Activated CD8-positive, alpha-beta memory T cell treated with anti-CD3 and anti-CD28 coated beads, Interleukin-2, amount 50 U/mL, for 4 hours (primary cell): ENCODE data around the gene FCN1.
"Not testable (repeated sequence)": the region's sequence is repeated elsewhere in the genome, so short reads cannot be mapped to it uniquely, and the experiment has no call there.

Experiments
- DNase-seq: peaks from one replicate; pipeline ENCODE4 v3.0.0-alpha.2; 2020

Gene FCN1

DNA sequence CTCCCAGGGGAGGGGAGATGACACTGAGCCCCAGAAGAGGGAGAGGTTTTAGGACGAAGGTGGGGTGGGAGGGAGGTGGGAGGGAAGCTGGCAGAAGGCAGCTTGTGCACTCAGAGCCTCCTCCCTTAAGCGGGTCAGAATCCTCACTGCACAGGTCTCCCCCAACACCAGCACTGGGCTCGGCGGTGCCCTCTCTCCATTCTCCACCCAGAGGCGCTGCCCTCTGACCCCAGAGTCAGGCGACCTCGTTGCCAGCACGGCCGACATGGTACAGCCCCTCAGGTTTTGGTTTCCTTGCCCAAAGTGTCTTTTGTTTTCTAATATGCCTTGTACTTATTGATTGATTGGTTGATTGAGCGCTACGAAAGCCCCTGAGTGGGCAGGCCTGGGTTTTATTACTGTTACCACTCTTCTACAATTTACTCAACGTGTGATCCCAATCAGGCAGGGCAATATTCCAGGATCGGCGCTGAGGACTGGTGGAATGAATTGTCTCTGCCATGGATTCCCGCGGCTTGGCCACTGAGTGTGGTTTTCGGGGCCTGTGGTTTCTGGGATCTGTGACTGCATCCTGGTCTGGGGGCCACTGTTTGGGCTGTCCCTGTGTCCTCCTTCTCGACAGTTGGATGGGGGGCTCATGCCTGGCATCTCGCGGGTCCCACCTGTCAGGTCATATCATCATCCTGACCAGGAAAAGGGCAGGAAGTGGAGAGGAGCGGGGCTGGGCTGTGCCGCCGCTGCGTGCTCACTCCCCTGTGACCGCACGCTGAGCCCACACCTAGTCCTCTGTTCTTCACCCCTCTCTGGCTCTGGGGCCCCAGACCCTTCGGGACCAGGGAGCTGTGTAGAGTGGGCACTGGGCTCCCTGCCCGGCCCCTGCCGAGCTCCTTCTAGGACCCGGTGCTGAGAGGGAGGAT lies 46.7 kb downstream of the FCN1 start:
- DNase-seq = no peak

DNA sequence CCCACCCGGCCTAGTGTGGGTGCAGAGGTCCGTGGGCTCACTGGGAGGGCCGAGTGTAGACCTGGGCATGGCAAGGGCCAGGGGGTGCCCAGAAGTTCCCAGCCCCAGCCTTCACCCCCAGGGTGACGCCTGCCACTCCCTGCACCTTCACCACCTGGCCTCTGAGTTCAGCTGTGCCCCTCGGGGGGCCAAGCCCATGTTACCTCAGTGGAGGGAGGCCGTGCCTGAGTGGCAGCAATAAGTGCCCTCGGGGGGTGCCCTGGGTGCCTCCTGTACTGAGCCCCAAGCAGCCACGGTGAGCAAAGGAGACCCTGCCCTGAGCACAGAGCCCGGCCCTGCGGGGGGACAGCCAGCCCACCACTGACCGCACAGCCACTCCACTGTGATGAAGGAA lies 47.4 kb downstream of the FCN1 start:
- DNase-seq = no peak

DNA sequence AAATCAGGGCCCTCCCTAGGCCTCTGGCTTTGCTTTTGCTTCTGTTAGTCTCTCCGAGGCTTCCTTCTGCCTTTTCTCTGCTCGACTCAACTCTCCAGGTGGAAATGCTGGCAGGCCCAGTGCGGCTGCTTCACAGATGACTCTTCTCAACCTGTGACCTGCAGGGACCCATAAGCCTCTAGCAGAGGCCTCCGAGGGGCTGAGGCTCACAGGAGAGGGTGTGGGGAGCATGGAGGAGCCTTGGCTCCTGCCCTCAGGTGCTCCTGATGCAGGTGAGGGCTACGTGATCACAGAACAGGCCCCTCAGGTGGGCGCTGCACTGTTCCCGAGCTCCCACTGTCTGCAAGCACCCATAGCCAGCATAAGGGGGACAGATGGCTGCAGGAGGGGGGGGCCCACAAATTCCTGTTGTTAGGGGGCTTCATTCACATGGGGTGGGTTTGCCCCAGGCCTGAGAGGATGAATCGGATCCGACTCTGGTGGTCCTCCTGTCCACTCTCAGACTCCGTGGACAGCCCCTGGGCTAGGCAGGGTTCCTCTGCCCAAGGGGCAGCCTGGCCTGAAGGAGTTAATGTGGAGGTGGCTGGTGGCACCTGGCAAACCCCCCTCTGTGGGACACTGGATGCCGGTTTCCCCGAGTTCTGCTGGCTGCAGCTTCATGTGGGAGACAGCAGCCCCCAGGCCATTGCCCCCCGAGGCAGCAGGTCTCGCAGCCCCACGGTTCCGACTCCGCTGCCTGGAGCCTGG lies 48.0 kb downstream of the FCN1 start:
- no peak for DNase-seq

DNA sequence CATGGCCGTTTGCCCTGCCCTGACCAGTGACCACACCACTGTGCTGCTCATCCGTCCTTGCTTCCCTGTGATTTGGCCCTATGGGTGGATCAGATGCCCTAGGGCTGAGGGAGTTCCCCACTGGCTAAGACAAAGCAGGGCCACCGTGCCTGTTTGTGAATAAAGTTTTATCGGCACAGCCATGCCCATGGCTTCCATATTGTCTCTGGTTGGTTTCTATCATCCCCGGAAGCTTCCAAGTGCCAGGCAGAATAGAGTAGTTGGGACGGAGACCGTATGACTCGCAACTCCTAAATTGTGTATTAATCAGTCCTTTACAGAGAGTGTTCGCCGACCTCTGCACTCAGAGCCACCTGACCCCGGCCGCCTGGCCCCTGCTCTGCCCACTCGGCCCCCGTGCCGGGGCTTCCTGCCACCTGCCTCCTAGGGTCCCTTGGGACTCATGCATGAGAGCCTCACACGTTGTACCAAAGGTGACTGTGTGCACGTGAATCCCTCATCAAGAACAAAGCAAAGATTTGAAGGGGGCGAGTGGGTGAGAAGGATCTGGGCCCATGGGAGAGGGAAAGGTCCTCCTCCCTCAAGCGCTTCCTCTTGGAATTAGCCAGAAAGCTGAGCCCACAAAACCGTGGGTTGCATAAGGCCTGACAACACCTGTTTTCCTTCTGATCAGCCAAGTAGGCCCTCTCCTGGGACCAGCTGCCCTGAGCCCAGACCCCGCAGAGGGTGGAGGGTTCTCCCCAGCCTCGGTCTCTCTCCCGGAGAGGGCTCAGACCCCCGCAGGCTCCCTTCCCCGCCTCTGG lies 48.8 kb downstream of the FCN1 start:
- DNase-seq = peak; percentile 7

DNA sequence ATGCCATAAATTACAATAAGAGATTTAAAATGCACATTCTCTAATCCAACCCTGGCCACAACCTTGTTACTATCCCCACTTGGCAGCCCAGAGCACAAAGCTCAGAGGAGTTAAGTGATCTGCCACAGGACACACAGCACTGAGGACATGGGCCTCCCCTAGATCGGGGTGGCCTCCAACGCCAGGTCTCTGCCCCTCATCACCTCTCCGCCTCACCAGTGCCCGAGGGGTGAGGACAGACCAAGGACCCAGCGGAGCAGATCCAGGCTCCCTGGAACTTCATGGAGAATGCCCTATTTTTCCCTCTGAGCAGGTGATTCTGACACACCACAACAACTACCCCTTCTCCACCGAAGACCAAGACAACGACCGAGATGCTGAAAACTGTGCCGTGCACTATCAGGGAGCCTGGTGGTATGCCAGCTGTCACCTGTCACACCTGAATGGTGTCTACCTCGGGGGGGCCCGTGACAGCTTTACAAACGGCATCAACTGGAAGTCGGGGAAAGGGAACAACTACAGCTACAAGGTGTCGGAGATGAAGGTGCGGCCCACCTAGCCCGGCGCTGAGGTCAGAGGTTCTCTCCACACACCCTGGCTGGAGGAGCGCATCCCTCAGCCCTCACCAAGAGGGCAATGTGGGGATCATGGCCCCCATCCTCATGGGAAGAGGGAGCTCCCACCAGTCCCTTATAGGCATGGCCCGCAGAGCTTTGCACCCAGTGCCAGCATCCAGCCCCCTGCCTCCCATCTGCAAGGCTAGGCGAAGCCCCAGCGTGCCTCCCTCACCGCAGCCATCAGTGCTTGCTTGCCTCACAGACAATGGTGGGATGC lies 49.6 kb downstream of the FCN1 start:
- peak; percentile 3 for DNase-seq

DNA sequence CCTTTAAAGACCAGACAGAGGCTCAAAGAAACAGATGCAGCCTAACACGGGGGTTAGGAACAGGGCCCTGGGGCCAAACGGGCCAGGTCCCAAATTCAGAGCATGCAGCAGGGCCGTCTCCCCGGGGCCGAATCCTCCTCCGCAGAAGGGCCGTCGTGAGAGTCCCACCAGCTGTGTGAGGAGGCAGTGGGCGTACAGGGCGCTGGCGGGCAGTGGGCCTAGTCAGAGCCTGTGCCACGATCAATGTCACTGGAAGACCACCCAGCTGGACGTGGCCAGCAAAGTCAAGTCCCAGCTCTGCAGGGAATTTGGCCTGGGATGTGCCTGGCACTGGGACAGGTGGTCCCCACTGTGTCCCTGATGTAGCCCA lies 52.9 kb downstream of the FCN1 start:
- peak; percentile 10 for DNase-seq

DNA sequence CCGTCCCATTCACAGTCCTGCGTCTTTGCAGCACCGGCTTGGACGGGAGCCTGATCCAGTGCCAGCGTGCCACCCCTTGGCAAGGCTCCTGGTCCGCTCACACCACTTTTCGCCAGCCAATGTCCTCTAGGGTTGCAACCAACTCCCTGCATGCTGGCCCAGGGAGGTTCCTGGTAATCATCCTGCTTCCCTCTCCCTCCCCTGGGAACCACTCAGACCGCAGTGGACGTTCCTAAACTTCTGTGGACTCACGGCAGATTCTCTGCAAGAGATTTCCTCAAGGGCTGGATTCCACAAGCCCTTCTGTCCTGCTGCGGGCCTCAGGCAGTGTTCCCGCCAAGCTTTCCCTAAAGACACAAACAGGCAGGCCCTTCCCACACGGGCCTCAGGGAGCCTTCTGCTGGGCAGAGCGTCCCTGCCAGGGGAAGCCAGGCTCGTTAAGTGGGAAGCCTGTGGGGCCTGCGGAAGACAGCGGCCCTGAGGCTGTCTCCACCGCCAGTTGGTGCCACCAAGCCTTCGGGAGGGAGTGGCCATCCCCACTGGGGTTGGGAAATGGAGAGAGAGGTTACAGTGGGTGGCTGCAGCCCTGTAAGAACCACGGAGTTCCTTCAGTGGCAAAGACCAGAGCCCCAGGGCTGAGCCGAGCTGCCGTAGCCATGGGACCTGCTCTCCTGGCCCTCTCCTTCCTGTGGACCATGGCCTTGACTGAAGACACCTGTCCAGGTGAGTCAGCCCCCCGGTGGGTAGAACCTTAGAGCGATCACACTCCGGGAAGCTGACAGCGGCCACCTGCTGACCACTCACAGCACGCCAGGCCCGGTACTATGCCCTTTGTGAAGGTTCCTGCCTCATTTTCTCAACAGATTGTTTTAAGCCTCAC lies 53.5 kb downstream of the FCN1 start:
- peak; percentile 10 for DNase-seq

DNA sequence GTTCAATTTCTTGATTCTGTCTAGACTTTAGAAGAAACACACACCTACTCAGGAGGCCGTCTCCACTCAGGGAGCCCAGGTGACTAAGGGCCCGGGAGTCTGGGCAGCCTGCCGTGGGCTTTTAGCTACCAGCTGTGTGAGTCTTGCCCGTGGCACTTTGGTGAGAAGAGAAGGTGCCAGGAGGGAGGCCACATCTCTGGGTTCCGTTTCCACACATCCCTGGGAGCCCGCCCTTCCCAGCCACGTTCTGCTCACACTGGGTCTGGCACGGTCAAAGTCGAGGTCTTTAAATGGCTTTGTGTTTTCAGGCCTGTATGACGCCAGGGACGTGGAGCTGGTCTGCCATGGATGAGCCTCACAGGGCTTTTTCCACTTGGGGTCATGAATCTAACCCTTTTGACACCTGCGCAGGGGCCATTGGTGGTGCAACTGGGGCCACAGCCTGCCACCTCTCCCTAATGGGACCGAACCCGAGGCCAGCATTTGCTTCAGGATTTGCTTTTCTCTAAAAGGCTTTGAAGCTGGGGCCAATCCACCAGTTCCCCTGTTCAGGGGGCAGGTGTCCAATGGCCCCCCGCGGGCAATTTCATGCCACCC lies 54.3 kb downstream of the FCN1 start:
- peak; percentile 6 for DNase-seq

DNA sequence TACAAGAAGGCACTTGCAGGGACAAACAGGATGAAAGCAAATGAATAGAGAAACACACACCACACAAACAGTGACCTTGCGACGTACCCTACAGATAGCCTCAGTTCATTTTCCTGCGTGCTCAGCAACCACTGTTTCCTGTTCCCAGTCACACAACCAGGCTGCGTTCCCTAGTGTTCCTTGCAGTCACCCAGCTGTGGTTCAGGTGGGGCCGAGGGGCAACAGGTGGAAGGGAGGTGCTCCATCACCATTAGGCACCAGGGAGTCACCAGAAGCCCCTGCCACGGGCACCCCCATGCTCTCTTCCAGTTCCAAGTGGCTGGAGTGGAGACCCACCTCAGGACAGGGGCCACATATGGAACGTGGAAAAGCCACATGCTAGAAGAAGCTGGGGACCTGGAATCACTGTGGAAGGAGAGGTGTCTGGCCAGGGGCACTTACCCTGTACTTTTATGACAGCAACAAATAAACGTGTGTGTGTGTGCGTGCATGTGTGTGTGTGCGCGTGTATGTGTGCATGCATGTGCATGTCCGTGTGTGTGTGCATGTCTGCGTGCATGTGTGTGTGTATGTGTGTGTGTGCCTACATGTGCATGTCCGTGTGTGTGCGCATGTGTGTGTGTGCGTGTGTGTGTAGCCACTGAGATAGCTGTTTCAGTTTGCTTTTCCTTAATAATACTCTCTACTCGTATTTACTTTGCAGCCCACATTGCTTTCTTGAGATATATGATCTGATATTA lies 55.9 kb downstream of the FCN1 start:
- DNase-seq = peak; percentile 6

DNA sequence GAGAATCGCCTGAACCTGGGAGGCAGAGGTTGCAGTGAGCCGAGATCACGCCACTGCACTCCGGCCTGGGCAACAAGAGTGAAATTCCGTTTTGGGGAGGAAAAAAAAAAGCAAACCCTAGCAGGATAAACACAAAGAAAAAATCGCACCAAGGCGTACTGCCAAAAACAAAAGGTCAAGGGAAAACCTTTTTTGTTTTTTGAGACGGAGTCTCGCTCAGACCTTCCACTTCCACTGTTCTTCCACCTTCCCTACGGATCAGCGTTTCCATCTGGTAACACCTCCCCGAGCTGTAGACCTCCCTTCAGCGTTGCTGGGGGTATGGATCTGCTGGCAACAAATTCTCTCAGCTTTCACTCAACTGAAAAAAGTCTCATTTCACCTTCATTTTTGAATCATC lies 57.2 kb downstream of the FCN1 start:
- no peak for DNase-seq

DNA sequence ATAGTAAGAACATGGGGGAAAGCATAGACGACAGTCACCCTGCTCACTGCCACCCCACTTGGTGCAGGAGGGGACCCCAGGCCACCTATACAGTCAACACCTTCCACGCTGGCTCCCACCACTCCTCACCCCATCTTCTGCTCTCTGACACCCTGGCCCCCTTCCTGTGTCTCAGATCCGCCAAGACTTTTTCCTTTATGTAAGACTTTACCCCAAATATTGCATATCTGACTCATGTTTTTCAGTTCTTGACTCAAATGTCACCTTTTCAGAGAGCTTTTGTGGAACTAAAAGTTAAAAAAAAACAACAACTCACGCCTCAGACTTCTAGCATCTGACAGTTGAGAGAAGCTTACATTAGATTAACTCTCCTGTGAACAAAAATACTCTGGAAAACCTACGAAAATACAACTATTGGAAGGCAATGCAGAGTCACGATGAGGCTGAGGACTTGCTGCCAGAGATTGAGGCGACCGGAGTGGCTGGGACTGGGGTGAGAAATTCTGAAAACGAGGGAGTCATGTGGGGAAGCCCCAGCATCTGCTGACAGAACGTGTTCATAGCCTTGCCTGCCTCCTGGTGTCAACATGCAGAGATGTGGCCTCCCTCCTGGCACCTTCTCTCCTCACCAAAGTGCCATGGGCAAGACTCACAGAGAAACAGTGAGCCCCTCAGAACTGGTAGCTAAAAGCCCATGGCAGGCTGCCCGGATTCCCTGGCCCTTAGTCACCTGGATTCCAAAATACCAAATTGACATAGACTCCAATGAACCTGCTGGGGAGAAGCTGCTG lies 59.5 kb downstream of the FCN1 start:
- DNase-seq = peak; percentile 8

DNA sequence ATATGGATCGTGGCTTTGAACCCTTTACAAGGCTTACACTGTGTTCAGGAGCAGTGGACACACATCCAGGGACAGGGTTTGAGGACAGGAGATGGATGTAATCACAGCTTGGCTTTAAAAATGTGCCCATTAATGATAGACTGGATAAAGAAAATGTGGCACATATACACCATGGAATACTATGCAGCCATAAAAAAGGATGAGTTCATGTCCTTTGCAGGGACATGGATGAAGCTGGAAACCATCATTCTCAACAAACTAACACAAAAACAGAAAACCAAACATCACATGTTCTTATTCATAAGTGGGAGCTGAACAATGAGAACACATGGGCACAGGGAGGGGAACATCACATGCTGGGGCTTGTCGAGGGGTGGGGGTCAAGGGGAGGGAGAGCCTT lies 60.3 kb downstream of the FCN1 start:
- DNase-seq = not testable (repeated sequence)

DNA sequence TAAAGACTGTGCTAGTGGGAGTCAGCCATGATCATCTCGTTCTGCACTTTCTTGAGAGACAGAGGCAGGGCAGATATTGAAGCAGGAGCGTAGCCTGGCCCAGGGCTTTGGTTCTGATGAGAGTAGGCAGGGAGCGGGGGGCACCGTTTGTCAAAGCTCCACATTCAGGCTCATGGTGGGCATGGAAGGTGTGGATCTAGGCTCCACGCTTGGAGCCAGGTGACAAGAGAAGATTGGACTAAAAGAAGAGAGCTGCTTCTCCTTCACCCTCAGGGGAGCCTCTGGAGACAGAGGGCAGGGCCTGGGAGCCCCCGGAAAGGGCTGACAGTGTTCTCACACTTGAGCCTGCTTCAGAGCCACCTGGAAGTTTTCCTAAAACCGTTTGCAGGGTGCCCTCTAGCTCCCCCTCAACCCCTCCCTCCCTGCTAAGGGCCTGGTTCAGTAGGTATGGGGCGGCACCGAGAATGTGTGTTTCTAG lies 61.8 kb downstream of the FCN1 start:
- no peak for DNase-seq
